ENCODE data around the gene FADS2. TPM values are rescaled to one million over a fixed set of nuclear protein-coding genes. Genes with fewer than 3 reads are reported as not detected.

FADS2 gene
- total RNA-seq, 2 donors from 2014 or later, result 23.3 to 70.4 TPM

DNA sequence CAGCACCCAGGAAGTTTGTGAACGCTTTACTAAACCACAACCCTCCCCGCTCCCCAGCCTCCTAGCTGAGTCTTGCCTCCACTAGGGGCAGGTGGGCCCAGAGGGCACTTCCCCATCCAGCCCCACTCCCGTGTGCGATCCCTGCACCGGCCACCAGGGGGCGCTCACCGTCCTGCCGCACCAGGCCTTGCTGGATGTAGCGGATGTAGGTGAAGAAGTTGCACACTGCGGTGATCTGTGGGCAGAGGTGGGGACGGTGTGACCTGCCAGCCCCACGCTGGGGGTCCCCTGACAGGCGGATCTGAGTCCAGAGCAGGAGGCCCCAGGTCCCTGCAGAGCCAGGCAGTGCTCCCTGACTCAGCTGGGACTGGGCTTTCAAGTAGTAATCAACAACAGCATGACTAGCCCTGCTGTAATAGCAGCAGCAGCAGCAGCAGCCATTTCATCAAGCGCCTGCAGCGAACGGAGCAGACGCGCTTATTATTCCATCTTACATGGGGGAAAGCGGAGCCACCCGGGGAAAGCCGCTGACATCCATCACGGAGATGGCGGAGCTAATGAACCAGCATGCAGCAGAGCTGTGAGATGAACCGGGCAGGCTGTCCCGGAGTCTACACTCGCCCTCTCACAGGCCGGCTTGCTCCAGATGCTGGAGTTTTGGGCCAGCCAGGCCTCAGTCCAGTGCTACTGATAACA, 71.2 kb downstream of the FADS2 start:
- H3K9me3 Mint-ChIP-seq, result no peaks in the 10 kb centered on the region
- H3K4me3 Mint-ChIP-seq, result no peak overlapping the region
- no peaks in the 10 kb centered on the region for H3K36me3 Mint-ChIP-seq (ENCODE audit: insufficient read depth in 2 of 2)
- peak overlapping the region; percentile 35 for H3K27ac Mint-ChIP-seq
- no peaks in the 10 kb centered on the region for H3K27me3 Mint-ChIP-seq (ENCODE audit: low read depth)
- DNase-seq (peak; percentile 94 to 97), ATAC-seq (replicated peaks in 1 of 2) (peak; percentile 91 to 92)
- peaks cover 8% of the 10 kb centered on the region for H3K4me1 Mint-ChIP-seq (ENCODE audit: low read depth)

DNA sequence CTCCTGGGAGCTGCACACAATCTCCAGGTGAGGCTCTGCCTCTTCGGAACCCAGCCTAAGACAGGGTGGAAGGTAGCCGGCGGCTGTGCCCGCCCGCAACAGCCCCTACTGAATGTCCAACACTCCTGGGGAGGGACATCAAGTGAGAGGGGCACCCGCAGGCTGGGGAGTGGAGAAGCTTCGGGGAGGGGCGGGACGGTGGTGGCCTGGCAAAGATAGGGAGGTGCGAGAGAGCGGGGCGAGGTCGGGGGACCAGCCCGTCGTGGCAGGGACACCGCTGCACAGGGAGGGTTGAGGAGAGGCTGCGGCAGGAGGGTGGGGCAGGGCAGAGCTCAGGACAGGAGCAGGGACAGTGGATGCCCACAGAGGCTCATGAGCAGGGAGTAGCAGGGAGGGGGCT, 72.2 kb downstream of the FADS2 start:
- H3K27me3 Mint-ChIP-seq (ENCODE audit: low read depth), result no peaks in the 10 kb centered on the region
- no peaks in the 10 kb centered on the region for H3K36me3 Mint-ChIP-seq (ENCODE audit: insufficient read depth in 2 of 2)
- no peak overlapping the region for H3K27ac Mint-ChIP-seq
- no peak for DNase-seq
- peaks cover 8% of the 10 kb centered on the region for H3K4me1 Mint-ChIP-seq (ENCODE audit: low read depth)
- ATAC-seq (replicated peaks in 1 of 2), result no peak
- H3K4me3 Mint-ChIP-seq, result no peak overlapping the region
- no peaks in the 10 kb centered on the region for H3K9me3 Mint-ChIP-seq

DNA sequence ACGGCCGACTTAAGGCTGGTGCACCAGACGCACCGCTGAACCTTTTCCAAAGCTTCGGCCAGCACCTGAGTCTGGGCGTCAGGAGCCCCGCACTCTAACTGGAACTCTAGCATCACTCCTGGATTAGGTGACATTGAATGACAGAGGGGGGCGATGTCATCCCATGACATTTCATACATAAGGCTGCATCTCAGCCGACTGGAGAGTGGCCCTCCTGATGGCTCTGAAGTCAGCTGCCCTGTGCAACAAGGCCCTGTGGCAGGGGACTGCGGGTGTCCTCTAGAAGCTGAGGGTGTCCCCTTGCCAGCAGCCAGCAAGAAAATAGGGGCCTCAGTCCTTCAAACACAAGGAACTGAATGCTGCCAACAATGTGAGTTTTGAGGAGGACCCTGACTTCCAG, 73.3 kb downstream of the FADS2 start:
- Mint-ChIP-seq H3K4me3 (no peak overlapping the region), H3K36me3 (ENCODE audit: insufficient read depth in 2 of 2) (no peaks in the 10 kb centered on the region), H3K4me1 (ENCODE audit: low read depth) (peaks cover 8% of the 10 kb centered on the region), H3K27ac (no peak overlapping the region), H3K9me3 (no peaks in the 10 kb centered on the region), H3K27me3 (ENCODE audit: low read depth) (no peaks in the 10 kb centered on the region)
- DNase-seq (no peak), ATAC-seq (replicated peaks in 1 of 2) (no peak)

DNA sequence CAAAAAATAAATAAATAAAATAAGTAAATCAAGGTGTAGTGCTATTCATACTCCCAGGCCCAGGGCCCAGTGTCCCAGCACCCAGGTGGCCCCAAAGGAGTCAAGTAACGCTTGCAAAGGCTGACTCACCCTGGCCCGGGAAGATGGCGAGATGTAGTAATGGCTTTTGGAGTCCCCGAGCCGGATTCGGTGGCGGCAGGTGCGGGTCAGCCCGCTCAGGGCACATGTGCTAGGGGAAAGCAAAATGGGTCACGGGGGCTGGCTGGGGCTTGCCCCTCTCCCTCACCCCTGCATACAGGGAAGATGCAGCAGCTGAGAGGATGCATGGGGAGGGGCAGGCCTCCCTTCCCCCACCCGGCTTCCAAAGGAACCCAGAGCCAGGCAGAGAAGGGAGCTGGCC, 74.2 kb downstream of the FADS2 start:
- no peaks in the 10 kb centered on the region for H3K27me3 Mint-ChIP-seq (ENCODE audit: low read depth)

DNA sequence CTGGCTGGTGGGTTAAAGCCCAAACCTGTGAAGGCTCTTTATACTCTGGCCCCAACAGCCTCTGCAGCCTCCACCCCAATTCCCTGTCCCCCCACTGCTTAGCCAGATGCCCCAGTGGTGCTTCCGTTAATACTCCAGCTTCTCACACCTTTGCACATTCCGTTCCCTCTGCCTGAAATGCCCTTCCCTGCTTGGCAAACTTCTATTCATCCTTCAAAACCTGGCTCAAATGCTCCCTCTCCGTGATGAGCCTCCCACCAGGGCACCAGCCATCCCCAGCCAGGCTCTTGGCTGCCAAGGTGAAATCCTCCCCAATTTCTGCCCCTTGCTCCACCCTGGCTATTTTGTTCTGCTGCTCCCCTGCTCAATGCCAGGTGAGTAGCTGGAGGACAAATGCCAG, 75.7 kb downstream of the FADS2 start:
- H3K27me3 Mint-ChIP-seq (ENCODE audit: low read depth), result no peaks in the 10 kb centered on the region
- no peak for ATAC-seq (replicated peaks in 1 of 2)
- H3K27ac Mint-ChIP-seq, result no peak overlapping the region
- no peak for DNase-seq
- peak overlapping the region in 1 of 2 donors; percentile 15 for H3K4me3 Mint-ChIP-seq
- H3K4me1 Mint-ChIP-seq (ENCODE audit: low read depth), result peaks cover 7% of the 10 kb centered on the region
- no peaks in the 10 kb centered on the region for H3K36me3 Mint-ChIP-seq (ENCODE audit: insufficient read depth in 2 of 2)
- no peaks in the 10 kb centered on the region for H3K9me3 Mint-ChIP-seq

More for the DNA sequence above, 74.2 kb downstream of the FADS2 start:
- no peaks in the 10 kb centered on the region for H3K36me3 Mint-ChIP-seq (ENCODE audit: insufficient read depth in 2 of 2)
- H3K9me3 Mint-ChIP-seq, result no peaks in the 10 kb centered on the region
- ATAC-seq (replicated peaks in 1 of 2) (no peak), DNase-seq (no peak)
- peaks cover 8% of the 10 kb centered on the region for H3K4me1 Mint-ChIP-seq (ENCODE audit: low read depth)
- no peak overlapping the region for H3K4me3 Mint-ChIP-seq
- H3K27ac Mint-ChIP-seq, result no peak overlapping the region

DNA sequence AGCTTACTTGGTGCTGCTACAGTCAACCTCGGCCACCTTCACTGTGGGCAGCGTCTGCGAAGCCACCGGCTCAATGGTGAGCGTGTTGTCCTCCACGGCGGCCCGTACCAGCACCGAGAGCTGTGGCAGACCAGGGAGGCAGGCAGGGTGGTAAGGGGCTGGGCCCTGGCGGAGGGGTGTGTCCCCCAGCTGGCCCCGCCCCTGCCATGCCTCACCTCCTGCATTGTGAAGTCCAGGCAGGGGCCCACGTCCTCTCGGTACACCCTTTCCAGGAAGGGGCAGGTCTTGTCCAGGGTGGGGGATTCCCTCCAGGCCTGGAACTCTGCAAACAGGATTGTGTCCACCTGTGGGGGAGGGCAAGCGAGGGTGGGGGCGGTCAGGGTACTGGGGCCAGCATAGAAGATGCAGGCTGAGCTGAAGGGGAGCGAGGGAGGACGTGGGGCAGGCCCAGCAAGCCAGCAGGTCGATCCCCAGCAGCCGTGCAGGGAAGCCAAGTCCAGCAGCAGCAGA, 76.5 kb downstream of the FADS2 start:
- Mint-ChIP-seq H3K27ac (no peak overlapping the region), H3K4me1 (ENCODE audit: low read depth) (no peaks in the 10 kb centered on the region), H3K27me3 (ENCODE audit: low read depth) (no peaks in the 10 kb centered on the region), H3K9me3 (no peaks in the 10 kb centered on the region), H3K4me3 (peak overlapping the region in 1 of 2 donors; percentile 15), H3K36me3 (ENCODE audit: insufficient read depth in 2 of 2) (no peaks in the 10 kb centered on the region)
- peak; percentile 78 to 82 for ATAC-seq (replicated peaks in 1 of 2)
- DNase-seq, result peak; percentile 45 to 50

DNA sequence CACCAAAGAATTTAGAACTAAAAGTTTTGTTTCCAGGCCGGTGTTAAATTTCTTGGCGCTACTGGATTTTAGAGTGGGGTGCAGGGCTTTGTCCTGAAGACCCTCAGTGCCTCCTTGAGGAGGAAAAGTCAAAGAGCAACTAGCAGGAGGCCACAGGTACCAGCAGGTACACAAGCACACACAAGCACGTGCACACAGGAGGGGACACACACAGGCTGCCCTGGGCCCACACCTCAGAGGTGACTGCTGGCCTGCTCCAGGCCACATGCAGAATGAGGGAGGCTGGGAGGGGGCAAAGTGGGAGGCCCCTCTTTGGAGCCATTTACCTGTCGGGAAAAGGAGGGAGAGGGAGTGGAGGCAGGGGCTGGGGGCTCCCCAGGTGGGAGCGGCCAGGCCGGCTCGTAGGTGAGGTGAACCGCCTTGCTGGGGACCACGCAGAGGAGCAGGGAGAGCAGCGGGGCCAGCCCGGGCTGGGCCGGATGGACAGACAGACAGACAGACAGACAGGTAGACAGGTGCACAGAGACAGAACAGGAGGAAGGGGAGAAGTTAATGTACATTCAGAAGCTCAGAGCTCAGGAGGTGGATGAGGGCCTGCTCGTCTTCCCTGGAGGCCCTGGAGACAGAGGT, 77.1 kb downstream of the FADS2 start:
- Mint-ChIP-seq H3K27me3 (ENCODE audit: low read depth) (no peaks in the 10 kb centered on the region), H3K9me3 (no peaks in the 10 kb centered on the region), H3K27ac (no peak overlapping the region), H3K4me1 (ENCODE audit: low read depth) (no peaks in the 10 kb centered on the region), H3K4me3 (no peak overlapping the region), H3K36me3 (ENCODE audit: insufficient read depth in 2 of 2) (no peaks in the 10 kb centered on the region)
- DNase-seq (no peak), ATAC-seq (replicated peaks in 1 of 2) (no peak)

DNA sequence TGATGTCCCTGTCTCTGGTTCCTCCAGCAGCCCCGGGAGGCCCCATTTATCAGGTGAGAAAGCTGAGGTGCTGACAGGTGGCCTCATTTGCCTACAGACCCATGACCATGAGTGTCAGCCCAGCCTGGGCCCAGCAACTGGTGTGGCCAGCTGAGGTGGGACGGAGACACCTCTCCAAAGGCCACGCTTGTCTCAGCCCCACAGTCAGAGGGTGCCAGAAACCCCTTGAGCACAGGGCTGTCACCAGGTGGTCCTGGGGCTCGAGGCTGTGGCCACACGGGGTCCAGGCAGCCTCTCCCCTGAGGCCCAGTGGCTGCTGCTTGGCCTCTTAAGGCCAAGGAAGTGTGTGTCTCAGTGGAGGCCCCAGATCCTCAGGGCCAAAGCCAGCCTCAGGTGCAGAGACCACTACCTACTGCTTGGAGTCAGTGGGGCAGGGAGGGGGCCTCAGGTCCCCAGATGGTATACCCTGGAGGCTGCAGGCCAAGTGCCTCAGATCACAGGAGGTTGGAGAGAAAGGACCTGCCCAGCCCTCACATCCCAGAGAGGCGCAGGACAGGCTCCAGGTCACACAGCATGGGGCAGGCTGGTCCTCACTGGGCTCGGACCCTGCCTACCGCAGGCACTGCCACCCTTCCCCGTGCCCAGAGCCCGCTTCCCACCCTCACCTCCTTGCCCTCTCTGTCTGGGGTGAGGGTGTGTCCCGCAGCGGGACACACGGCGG, 77.9 kb downstream of the FADS2 start:
- Mint-ChIP-seq H3K36me3 (ENCODE audit: insufficient read depth in 2 of 2) (no peaks in the 10 kb centered on the region), H3K9me3 (no peaks in the 10 kb centered on the region), H3K27me3 (ENCODE audit: low read depth) (no peaks in the 10 kb centered on the region), H3K4me1 (ENCODE audit: low read depth) (no peaks in the 10 kb centered on the region), H3K27ac (no peak overlapping the region), H3K4me3 (no peak overlapping the region)
- no peak for DNase-seq
- no peak for ATAC-seq (replicated peaks in 1 of 2)

DNA sequence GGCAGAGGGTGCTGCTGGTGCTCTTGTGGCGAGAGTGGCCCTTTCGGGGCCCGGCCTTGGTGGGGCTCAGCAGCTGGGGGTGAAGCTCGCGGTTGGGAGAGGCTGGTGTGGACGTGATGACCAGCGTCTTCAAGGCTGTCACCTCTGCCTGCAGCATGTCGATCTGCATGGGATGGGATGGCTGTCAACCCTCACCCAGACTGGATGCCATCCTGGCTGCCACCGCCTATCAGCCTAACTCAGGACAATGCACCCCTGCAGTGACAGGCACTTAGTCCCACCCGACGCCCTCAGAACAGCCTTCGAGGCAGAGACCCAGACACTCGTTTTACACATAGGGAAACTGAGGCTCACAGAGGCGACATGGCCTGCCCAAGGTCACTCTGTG, 78.4 kb downstream of the FADS2 start:
- no peaks in the 10 kb centered on the region for H3K9me3 Mint-ChIP-seq
- no peaks in the 10 kb centered on the region for H3K27me3 Mint-ChIP-seq (ENCODE audit: low read depth)
- no peak overlapping the region for H3K27ac Mint-ChIP-seq
- no peaks in the 10 kb centered on the region for H3K4me1 Mint-ChIP-seq (ENCODE audit: low read depth)
- no peaks in the 10 kb centered on the region for H3K36me3 Mint-ChIP-seq (ENCODE audit: insufficient read depth in 2 of 2)
- DNase-seq, result no peak
- H3K4me3 Mint-ChIP-seq, result no peak overlapping the region
- no peak for ATAC-seq (replicated peaks in 1 of 2)

DNA sequence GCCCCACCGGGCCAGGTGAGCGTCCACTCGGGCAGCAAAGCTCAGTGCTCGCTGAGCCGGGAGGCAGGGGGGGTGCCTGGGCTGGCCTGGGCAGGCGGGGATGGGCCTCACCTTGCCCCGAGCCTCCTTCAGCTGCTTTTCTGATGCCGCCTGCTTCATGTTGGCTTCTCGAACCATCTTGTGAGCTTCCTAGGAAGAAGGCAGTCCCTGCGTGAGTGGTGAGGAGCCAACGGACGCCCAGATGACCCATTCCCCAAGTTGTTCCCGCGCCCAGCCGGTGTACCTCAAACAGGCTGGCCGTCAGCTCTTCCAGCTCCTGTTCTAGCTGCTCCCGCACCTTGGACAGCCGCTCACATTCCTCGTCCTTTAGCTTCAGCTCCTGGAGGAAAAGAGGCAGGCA, 79.2 kb downstream of the FADS2 start:
- H3K9me3 Mint-ChIP-seq, result no peaks in the 10 kb centered on the region
- no peak overlapping the region for H3K27ac Mint-ChIP-seq
- no peaks in the 10 kb centered on the region for H3K4me1 Mint-ChIP-seq (ENCODE audit: low read depth)
- H3K36me3 Mint-ChIP-seq (ENCODE audit: insufficient read depth in 2 of 2), result no peaks in the 10 kb centered on the region
- H3K27me3 Mint-ChIP-seq (ENCODE audit: low read depth), result no peaks in the 10 kb centered on the region
- DNase-seq (no peak), ATAC-seq (replicated peaks in 1 of 2) (no peak)
- no peak overlapping the region for H3K4me3 Mint-ChIP-seq

DNA sequence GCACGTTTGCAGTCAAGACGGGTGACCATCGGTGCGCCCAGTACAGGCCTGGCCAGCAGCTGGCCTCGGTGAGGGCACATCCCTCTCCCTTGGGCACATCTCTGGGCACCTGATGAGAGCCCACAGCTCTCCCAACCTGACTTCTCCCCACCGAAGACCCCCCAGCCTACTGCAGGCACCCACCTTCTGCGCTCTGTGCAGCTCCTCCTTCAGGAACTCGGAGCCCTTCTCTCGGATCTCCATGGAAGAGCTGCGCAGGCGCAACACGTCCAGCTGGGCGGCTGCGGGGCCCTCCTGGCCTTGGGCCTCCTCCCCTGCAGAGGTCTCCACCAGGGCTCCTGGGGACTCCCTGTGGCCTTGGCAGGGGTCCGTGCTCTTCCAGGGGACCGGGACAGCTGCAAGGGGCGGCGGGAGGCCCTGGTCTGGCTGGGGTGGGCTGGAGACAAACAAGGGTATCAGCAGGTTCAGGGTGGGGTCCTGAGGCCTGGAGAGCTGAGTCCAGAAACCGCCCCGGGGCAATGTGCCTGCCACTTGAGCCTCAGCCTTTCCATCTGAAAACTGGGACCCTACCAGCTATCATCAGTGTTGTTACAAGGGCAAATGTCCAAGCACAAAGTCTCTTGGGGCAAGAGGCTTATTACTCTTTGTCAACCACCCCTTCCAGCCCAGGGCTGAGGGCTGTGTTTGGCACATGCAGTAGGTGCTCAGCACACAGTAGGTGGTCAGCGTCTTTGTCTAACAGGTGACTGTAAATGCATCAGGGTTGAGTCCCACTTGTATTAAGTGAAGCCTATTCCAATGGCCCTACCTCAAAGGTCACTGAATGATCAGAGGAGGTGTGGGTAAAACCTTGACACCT, 80.0 kb downstream of the FADS2 start:
- Mint-ChIP-seq H3K4me3 (no peak overlapping the region), H3K27me3 (ENCODE audit: low read depth) (no peaks in the 10 kb centered on the region), H3K27ac (no peak overlapping the region), H3K4me1 (ENCODE audit: low read depth) (no peaks in the 10 kb centered on the region), H3K36me3 (ENCODE audit: insufficient read depth in 2 of 2) (no peaks in the 10 kb centered on the region), H3K9me3 (no peaks in the 10 kb centered on the region)
- DNase-seq (no peak), ATAC-seq (replicated peaks in 1 of 2) (no peak)

DNA sequence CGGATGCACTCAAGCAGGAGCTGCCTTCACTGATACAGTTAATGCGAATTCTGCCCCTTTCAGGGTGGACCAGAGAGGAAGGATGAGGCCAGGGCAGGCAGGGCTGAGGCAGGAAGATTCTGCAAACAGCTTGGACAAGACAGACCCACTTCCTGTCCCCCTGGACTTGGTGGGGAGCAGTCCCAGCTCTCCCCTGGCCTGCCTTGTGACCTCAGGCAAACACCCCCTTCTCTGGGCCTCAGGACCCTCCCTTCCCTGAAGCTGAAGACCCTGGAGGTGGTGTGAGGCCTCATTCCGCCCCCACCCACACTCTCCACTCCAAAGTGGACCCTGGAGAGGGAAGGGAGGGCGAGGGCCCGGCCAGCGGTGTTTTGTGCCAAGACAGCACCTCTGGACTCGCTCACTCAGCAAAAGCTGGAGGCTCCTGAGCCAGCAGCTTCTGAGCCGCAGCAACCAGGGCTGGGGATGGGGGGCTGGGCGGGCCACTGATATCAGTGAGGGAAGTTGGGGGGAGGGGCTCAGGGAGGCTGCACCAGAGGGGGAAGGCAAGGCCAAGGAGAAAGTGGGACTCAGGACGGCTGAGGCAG, 80.7 kb downstream of the FADS2 start:
- Mint-ChIP-seq H3K36me3 (ENCODE audit: insufficient read depth in 2 of 2) (no peaks in the 10 kb centered on the region), H3K9me3 (no peaks in the 10 kb centered on the region), H3K4me3 (no peak overlapping the region), H3K4me1 (ENCODE audit: low read depth) (no peaks in the 10 kb centered on the region), H3K27me3 (ENCODE audit: low read depth) (no peaks in the 10 kb centered on the region), H3K27ac (no peak overlapping the region)
- ATAC-seq (replicated peaks in 1 of 2) (no peak), DNase-seq (no peak)

Measured in activated T-cell treated with anti-CD3 and anti-CD28 coated beads, Interleukin-2, amount 50 U/mL, for 72 hours (primary cell).